NCI-H1048 (cell line): Measurements from ENCODE around the gene ARHGEF35.
"Not testable (repeated sequence)": the region's sequence is repeated elsewhere in the genome, so short reads cannot be mapped to it uniquely, and the experiment has no call there.

ENCODE experiments used
- DNase-seq: peaks from one replicate; lab custom pipeline; 2025; lab: John Stamatoyannopoulos, UW

Gene ARHGEF35

DNA sequence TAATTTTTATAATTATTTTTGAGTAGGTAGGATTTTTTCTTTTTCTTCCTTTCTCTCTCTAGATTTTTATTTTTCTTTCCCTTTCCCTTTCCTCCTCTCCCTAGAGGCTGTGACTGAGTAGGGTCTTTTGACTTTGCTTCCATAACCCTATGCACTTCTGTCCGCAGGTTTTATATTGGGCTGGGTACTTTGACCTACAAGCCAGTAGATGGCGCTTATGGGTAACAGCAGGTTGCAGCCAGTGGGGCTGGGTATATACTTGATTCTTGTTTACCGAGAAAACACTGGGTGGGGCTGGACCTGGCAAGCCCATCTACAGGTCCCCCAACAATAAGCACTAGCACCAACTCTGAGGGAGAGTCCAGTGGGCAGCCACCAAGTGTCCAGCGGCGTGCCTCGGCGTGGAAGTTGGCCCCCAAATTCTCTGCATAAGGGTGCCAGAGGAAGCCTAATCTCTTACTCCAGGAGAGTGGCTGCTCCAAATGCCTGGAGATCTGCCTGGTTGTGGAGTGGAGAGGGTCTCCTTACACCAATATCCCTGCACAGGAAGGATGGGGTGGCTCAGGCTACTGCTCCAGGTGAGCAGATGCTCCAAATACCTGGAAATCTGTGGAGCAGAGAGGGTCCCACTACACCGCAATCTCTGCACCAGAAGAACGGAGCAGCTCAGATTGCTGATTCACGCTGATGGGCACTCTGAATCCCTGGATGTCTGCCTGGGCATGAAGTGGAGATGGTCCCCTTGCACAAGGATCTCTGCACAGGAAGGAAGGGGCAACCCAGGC, 17.1 kb downstream of the ARHGEF35 start:
- DNase-seq: peak; percentile 0

DNA sequence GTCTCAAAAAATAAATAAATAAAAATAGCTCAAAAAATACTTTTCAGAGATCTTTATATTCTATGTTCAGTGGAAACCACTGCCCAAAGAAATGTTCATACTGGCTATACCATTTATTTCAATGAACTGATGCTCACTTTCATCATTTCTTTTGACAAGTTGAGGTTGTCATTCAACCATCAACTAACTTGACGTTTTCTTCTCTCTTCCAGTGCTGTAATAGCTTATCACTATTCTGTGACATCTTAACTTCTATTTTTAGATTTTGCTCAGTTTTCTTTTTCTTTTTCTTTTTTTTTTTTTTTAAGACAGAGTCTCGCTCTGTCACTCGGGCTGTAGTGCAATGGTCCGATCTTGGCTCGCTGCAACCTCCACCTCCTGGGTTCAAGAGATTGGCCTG, 21.0 kb downstream of the ARHGEF35 start:
- DNase-seq: no peak

DNA sequence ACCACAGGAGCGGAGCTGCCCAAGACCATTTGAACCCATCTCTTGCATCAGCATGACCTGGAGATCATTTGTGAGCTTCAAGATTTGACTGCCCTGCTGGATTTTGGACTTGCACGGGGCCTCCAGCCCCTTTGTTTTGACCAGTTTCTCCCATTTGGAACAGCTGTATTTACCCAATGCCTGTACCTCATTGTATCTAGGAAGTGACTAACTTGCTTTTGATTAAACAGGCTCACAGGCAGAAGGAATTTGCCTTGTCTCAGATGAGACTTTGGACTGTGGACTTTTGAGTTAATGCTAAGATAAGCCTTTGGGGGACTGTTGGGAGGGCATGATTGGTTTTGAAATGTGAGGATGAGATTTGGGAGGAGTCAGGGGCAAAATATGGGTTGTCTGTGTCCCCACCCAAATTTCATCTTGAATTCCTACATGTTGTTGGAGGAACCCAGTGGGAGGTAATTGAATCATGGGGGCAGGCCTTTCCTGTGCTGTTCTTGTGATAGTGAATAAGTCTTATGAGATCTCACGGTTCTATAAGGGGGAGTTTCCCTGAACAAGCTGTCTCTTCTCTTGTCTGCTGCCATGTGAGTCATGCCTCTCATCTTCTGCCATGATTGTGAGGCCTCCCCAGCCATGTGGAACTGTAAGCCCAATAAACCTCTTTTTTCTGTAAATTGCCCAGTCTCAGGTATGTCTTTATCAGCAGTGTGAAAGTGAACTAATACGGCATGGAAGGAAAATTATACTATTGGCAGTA, 23.9 kb downstream of the ARHGEF35 start:
- DNase-seq: not testable (repeated sequence)

DNA sequence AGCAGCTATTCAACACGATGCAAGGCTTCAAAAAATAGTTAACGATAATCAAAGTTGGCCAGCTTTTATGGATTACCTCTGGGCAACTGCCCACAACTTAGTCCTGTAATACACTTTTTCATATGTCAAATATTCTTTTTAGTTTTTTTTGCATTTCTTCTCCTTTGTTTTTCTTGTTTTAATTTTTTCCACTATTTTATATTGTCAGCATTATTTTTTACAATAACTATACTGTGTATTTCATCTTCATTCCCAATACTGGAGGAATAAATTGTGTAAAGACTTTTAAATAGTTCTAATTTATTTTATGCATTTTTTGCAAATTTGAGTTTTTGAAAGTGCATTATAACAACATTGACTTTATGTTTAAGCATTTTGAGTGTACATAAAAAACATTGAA, 30.8 kb downstream of the ARHGEF35 start:
- no peak for DNase-seq

DNA sequence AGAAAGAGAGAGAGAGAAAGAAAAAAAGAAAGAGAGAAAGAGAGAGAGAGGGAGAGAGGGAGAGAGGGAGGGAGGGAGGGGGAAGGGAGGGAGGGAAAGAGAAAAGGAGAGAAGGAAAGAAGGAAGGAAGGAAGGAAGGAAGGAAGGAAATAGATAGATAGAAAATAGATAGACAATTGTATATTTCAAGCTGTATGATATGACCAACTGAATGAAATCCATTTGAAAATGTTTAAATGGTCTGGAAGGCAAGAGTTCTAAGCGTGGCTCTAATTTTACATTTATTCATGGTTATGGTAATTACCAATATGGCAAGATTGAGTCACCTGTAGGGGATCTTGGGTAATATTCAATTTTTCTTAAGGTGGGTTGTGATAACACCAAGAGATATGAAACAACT, 36.8 kb downstream of the ARHGEF35 start:
- no peak for DNase-seq

DNA sequence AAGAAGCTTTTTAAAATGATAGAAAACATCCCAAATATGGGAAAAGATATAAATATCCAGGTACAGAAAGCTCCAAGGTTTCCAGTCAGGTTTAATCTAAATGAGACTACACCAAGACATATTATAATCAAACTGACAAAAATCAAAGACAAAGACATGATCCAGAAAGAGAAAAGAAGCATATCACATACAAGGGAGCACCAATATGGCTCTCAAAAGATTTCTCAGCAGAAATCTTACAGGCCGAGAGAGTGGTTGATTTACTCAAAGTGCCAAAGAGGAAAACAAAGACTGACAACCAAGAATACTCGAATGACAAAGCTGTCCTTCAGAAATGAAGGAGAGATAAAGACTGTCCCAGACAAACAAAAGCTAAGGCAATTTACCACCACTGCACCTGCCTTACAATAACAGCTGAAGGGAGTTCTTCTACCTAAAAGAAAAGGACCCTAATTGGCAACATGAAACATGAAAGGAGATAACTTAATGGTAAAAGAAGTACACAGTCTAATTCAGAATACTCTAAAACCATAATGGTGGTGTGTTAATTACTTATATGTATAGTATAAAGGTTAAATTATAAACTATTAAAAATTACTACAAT, 47.3 kb downstream of the ARHGEF35 start:
- no peak for DNase-seq

DNA sequence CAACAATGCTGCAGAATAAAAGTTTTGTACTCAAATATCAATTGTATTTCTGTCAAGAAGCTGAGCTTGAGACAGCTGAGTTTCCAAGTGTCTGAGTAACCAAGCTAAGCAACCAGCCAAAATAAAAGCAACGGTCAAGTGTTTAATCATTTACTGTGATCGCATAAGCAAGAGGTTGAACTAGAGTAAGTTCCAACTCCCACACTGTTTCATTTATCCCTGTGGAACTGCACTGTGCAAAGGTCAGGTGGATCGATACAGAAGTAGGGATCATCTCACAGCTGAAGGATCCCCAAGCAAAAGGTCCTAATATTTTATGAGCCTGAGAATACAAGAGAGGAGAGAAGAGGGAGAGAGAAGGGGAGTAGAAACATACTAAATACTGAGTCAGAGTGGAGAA, 51.2 kb downstream of the ARHGEF35 start:
- DNase-seq: no peak

DNA sequence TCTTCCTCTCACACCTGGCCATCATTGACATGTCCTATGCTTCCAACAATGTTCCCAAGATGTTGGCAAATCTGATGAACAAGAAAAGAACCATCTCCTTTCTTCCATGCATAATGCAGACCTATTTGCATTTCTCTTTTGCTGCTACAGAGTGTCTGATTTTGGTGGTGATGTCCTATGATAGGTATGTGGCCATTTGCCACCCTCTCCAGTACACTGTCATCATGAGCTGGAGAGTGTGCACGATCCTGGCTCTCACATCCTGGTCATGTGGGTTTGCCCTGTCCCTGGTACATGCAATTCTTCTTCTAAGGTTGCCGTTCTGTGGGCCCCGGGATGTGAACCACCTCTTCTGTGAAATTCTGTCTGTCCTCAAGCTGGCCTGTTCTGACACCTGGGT, 53.4 kb downstream of the ARHGEF35 start:
- DNase-seq: no peak

DNA sequence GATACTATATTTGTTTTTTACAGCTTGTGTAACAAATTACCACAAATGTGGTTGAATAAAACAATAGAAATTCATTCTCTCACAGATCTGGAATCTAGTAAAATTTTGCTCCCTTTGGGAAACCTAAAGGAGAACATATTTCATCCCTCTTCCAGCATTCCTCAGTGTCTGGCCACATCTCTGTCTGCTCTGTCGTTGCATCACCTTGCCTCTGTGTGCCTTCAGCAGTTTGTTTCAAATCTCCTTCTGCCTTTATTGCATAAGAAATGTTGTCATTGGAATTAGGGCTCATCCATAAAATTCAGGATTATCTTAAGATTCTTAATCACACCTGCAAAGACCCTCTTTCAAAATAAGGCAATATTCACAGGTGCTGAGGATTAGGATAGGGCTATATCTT, 58.1 kb downstream of the ARHGEF35 start:
- DNase-seq: no peak
